Lower leg skin (tissue), 4 donors: ENCODE results near the gene REST. TPM values are rescaled to one million over a fixed set of nuclear protein-coding genes. Genes with fewer than 3 reads are reported as not detected.

ENCODE experiments used
- DNase-seq, 2 donors: peaks; one replicate each; pipeline ENCODE4 v3.0.0-alpha.2; 2019; ENCODE audit warnings: low spot score in 2 of 2
- H3K4me3 ChIP-seq: fragments of 200-600 bp; sonication (generic); 2 replicates; pipeline ENCODE4 v1.5.1; 2017; ENCODE audit warnings: mild to moderate bottlenecking, low read depth; ENCODE audit not compliant: poor library complexity, severe bottlenecking
- CTCF ChIP-seq, 3 donors: fragments of 450-650 bp; IDR thresholded peaks; one replicate each; pipeline ENCODE4 v1.5.1; 2016; ENCODE audit warnings: antibody characterized with exemption in 3 of 3, mild to moderate bottlenecking in 3 of 3, moderate library complexity in 2 of 3
- POLR2A ChIP-seq, 2 donors: fragments of 450-650 bp; IDR thresholded peaks; one replicate each; pipeline ENCODE4 v1.6.1; 2016 to 2017; ENCODE audit warnings: antibody characterized with exemption in 2 of 2, mild to moderate bottlenecking in 1 of 2, moderate library complexity in 1 of 2
- WGBS, 2 donors: methylation state at CpG; one replicate each; pipeline ENCODE4 v1.1.5; 2018; 5-methylcytosine and 5-hydroxymethylcytosine counted together
- intact Hi-C: fragments of 100-400 bp; cut with DNase I; formaldehyde crosslinking; loops from one replicate; pipeline ENCODE4 v1.15.0; 2023; ENCODE audit warnings: low total_unique reads
- total RNA-seq, 4 donors: library from RNA; depleted of rRNA; stranded (reverse); fragments of >200 nt; gene quantifications; one replicate each; pipeline ENCODE4 v1.1.0, GENCODE V29; 2016

The REST gene
- total RNA-seq, 4 donors from 2014 or later, result 29.2 to 48.2 (median 41.7) TPM

- no peak overlapping the region for H3K4me3 ChIP-seq
- WGBS, 2 donors, result 83 to 85% methylated on average over 2 of the region's 2 CpGs
- no peak for TF ChIP-seq POLR2A (IDR thresholded peaks at IDR 0.05)
- no peak for TF ChIP-seq CTCF (IDR thresholded peaks at IDR 0.05)
- intact Hi-C loops, result no loop called here
- DNase-seq, result no peak
These were observed 63.7 kb downstream of the REST start for GRCh38 chr4:56971383-56971782.

- H3K4me3 ChIP-seq, result no peak overlapping the region
- DNase-seq, result no peak
- TF ChIP-seq POLR2A (IDR thresholded peaks at IDR 0.05) (no peak), CTCF (IDR thresholded peaks at IDR 0.05) (no peak)
- intact Hi-C loops, result no loop called here
- 89 to 90% methylated on average over 2 of the region's 2 CpGs for WGBS, 2 donors
These were observed 64.7 kb downstream of the REST start for GRCh38 chr4:56972389-56972788.

- intact Hi-C loops, result no loop called here
- no peak overlapping the region for H3K4me3 ChIP-seq
- TF ChIP-seq CTCF (IDR thresholded peaks at IDR 0.05), result no peak
- no peak for TF ChIP-seq POLR2A (IDR thresholded peaks at IDR 0.05)
- DNase-seq, result no peak
These were observed 65.1 kb downstream of the REST start for GRCh38 chr4:56972809-56973208.

GRCh38 chr4:56973336-56973735, 65.6 kb downstream of the REST start:
- TF ChIP-seq CTCF (IDR thresholded peaks at IDR 0.05) (no peak), POLR2A (IDR thresholded peaks at IDR 0.05) (no peak)
- intact Hi-C loops, result no loop called here
- WGBS, 2 donors, result 96 to 99% methylated on average over 3 of the region's 3 CpGs
- no peak for DNase-seq
- H3K4me3 ChIP-seq, result no peak overlapping the region

GRCh38 chr4:56976283-56976836, 68.7 kb downstream of the REST start:
- peak overlapping the region; percentile 95 for H3K4me3 ChIP-seq
- TF ChIP-seq CTCF (IDR thresholded peaks at IDR 0.05) (no peak), POLR2A (IDR thresholded peaks at IDR 0.05) (no peak)
- intact Hi-C loops, result no loop called here
- 1 to 5% methylated on average over 19 to 23 of the region's 35 CpGs for WGBS, 2 donors
- peak in 1 of 2 donors; percentile 90 for DNase-seq

- DNase-seq, result peak in 1 of 2 donors; percentile 19
- intact Hi-C loops, result no loop called here
- no peak for TF ChIP-seq CTCF (IDR thresholded peaks at IDR 0.05)
- TF ChIP-seq POLR2A (IDR thresholded peaks at IDR 0.05), result no peak
- peak overlapping the region; percentile 95 for H3K4me3 ChIP-seq
- WGBS, 2 donors, result 0% methylated on average over 13 to 18 of the region's 46 CpGs
These were observed 69.2 kb downstream of the REST start for GRCh38 chr4:56976837-56977320.
